GM18505 (cell line): ENCODE results near the gene RASIP1.

ENCODE experiments used
- ATAC-seq: cut with Tn5 transposase; IDR thresholded peaks from one replicate; pipeline ENCODE4 v1.9.1; 2021; ENCODE audit not compliant: unreplicated experiment
- POLR2A ChIP-seq: IDR thresholded peaks from 4 replicates; pipeline ENCODE4 v1.6.1; 2011; ENCODE audit warnings: borderline replicate concordance; ENCODE audit not compliant: insufficient read depth, insufficient read length; ENCODE audit errors: extremely low read depth

Gene RASIP1

DNA sequence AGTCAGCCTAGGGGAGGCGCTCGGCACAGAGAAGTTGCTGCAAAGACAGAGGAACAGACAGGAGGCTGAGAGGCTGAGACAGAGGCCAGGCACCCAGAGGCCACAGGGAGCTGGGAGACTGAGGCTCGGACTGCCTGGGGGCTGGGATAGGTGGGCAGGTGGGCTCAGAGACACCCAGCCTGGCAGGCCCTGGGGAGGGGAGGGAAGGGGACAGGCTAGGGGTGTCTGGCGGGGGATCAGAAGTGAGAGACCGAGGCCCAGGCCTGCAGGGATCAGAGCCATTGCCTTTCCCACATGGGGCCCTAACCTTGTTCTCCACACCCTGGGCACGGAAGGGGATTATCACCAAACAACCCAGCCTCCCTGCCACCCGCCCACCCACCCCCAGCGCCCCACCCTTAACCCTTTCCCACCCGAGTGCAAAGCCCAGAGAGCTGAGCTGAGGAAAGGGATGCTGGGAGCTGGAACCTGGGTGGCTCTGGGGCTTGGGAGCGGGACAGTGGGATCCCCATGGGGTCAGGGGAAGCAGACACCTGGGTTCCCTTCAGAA, 68.9 kb downstream of the RASIP1 start:
- ATAC-seq, result no peak
- no peak for TF ChIP-seq POLR2A

DNA sequence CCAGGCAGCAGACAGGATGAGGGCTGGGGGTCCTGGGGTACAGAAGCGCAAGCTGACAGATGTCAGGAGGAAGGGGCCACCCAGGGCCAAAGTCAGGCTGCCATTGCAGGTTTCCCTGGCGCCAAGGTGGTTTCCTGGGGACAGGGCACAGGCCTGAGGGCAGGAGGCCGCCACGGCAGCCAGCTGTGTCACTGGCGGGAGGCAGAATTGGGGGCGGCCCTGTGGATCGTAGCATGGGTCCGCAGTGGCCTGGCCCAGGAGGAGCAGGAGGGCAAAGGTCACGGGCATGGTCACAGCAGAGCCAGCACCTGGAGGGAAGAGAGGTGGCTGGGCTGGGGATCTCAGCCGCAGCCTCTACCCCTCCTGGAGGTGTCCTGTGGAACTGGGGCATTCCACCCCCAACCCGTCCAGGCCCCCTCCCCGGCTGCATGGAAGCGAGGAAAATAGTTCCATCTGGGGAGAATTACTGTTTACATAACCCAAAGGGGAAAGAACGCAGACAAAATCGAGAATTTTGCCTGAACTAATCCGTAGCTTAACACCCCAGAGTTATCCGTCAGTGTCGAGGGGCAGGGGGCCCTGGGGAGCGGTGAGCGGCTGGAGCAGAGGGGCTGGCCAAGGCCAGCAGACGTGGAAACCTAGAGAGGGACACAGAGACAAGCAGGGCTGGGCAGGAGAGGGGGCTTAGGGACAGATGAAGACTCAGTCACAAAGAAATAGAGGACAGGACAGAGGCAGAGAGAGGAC, 69.5 kb downstream of the RASIP1 start:
- no peak for ATAC-seq
- TF ChIP-seq POLR2A, result no peak
